Stimulated activated memory B cell treated with anti-CD40 and anti-IgM and Interleukin-4, amounts not matched to agents 10 μg/mL and 1 μg/mL and 100 μg/mL, for 72 hours (primary cell): ENCODE measurements around the gene FILIP1L.
A peak's percentile ranks its signal among the peaks of the same experiment; 100 is the strongest.

ENCODE experiments used
- ATAC-seq: fragments of 150-1000 bp; cut with Tn5 transposase; 2 replicates; pipeline ENCODE4 v1.10.0; 2021
- H3K27ac Mint-ChIP-seq: one replicate; pipeline ENCODE4 v1.8.0; 2022; ENCODE audit warnings: mild to moderate bottlenecking, mixed read lengths
- H3K27me3 Mint-ChIP-seq: one replicate; pipeline ENCODE4 v1.8.0; 2022; ENCODE audit warnings: mixed read lengths
- H3K36me3 Mint-ChIP-seq: one replicate; pipeline ENCODE4 v1.8.0; 2022; ENCODE audit warnings: mixed read lengths
- H3K4me1 Mint-ChIP-seq: one replicate; pipeline ENCODE4 v1.8.0; 2022; ENCODE audit warnings: mixed read lengths
- H3K4me3 Mint-ChIP-seq: one replicate; pipeline ENCODE4 v1.8.0; 2022; ENCODE audit warnings: mild to moderate bottlenecking, moderate library complexity, mixed read lengths
- H3K9me3 Mint-ChIP-seq: one replicate; pipeline ENCODE4 v1.8.0; 2022; ENCODE audit warnings: mixed read lengths

FILIP1L gene

GRCh38 chr3:99928771-99929744 is 185.2 kb downstream of the FILIP1L start:
- Mint-ChIP-seq H3K4me1 (no peaks in the 10 kb centered on the region), H3K9me3 (no peaks in the 10 kb centered on the region), H3K36me3 (peaks cover 21% of the 10 kb centered on the region), H3K27me3 (no peaks in the 10 kb centered on the region), H3K27ac (no peak overlapping the region), H3K4me3 (no peak overlapping the region)
- ATAC-seq, result no peak

- no peaks in the 10 kb centered on the region for H3K27me3 Mint-ChIP-seq
- H3K27ac Mint-ChIP-seq, result no peak overlapping the region
- peaks cover 26% of the 10 kb centered on the region for H3K36me3 Mint-ChIP-seq
- no peak overlapping the region for H3K4me3 Mint-ChIP-seq
- H3K4me1 Mint-ChIP-seq, result no peaks in the 10 kb centered on the region
- H3K9me3 Mint-ChIP-seq, result no peaks in the 10 kb centered on the region
- no peak for ATAC-seq
These were observed 186.4 kb downstream of the FILIP1L start for GRCh38 chr3:99927671-99928457.

GRCh38 chr3:99925584-99926230 is 188.6 kb downstream of the FILIP1L start:
- Mint-ChIP-seq H3K27me3 (no peaks in the 10 kb centered on the region), H3K4me1 (peaks cover 6% of the 10 kb centered on the region), H3K4me3 (no peak overlapping the region), H3K36me3 (peaks cover 28% of the 10 kb centered on the region), H3K9me3 (no peaks in the 10 kb centered on the region), H3K27ac (no peak overlapping the region)
- no peak for ATAC-seq

- no peak overlapping the region for H3K4me3 Mint-ChIP-seq
- H3K36me3 Mint-ChIP-seq, result peaks cover 28% of the 10 kb centered on the region
- H3K27ac Mint-ChIP-seq, result no peak overlapping the region
- no peaks in the 10 kb centered on the region for H3K9me3 Mint-ChIP-seq
- H3K27me3 Mint-ChIP-seq, result no peaks in the 10 kb centered on the region
- ATAC-seq, result no peak
- H3K4me1 Mint-ChIP-seq, result peaks cover 7% of the 10 kb centered on the region
These were observed 190.4 kb downstream of the FILIP1L start for GRCh38 chr3:99923873-99924272.

- H3K4me1 Mint-ChIP-seq, result peaks cover 7% of the 10 kb centered on the region
- H3K27ac Mint-ChIP-seq, result no peak overlapping the region
- H3K4me3 Mint-ChIP-seq, result no peak overlapping the region
- ATAC-seq, result no peak
- H3K36me3 Mint-ChIP-seq, result peaks cover 33% of the 10 kb centered on the region
- no peaks in the 10 kb centered on the region for H3K27me3 Mint-ChIP-seq
- H3K9me3 Mint-ChIP-seq, result no peaks in the 10 kb centered on the region
These were observed 192.3 kb downstream of the FILIP1L start for GRCh38 chr3:99921986-99922385.

- Mint-ChIP-seq H3K9me3 (no peaks in the 10 kb centered on the region), H3K4me1 (peaks cover 7% of the 10 kb centered on the region), H3K27ac (peak overlapping the region; percentile 25), H3K27me3 (no peaks in the 10 kb centered on the region), H3K36me3 (peaks cover 30% of the 10 kb centered on the region), H3K4me3 (no peak overlapping the region)
- ATAC-seq, result no peak
These were observed 193.0 kb downstream of the FILIP1L start for GRCh38 chr3:99921377-99921695.

- Mint-ChIP-seq H3K27ac (peak overlapping the region; percentile 25), H3K27me3 (no peaks in the 10 kb centered on the region), H3K9me3 (no peaks in the 10 kb centered on the region), H3K4me1 (peaks cover 7% of the 10 kb centered on the region), H3K4me3 (no peak overlapping the region), H3K36me3 (peaks cover 30% of the 10 kb centered on the region)
- ATAC-seq, result no peak
These were observed 193.6 kb downstream of the FILIP1L start for GRCh38 chr3:99920481-99921376.

- H3K9me3 Mint-ChIP-seq, result no peaks in the 10 kb centered on the region
- peaks cover 26% of the 10 kb centered on the region for H3K36me3 Mint-ChIP-seq
- no peak overlapping the region for H3K27ac Mint-ChIP-seq
- no peak overlapping the region for H3K4me3 Mint-ChIP-seq
- no peak for ATAC-seq
- H3K27me3 Mint-ChIP-seq, result no peaks in the 10 kb centered on the region
- peaks cover 7% of the 10 kb centered on the region for H3K4me1 Mint-ChIP-seq
These were observed 194.6 kb downstream of the FILIP1L start for GRCh38 chr3:99919694-99920093.

- no peak for ATAC-seq
- Mint-ChIP-seq H3K4me3 (no peak overlapping the region), H3K36me3 (peaks cover 18% of the 10 kb centered on the region), H3K27me3 (no peaks in the 10 kb centered on the region), H3K4me1 (peaks cover 7% of the 10 kb centered on the region), H3K27ac (no peak overlapping the region), H3K9me3 (no peaks in the 10 kb centered on the region)
These were observed 195.6 kb downstream of the FILIP1L start for GRCh38 chr3:99918715-99919114.

- H3K27ac Mint-ChIP-seq, result no peak overlapping the region
- H3K4me1 Mint-ChIP-seq, result peaks cover 4% of the 10 kb centered on the region
- no peaks in the 10 kb centered on the region for H3K9me3 Mint-ChIP-seq
- no peaks in the 10 kb centered on the region for H3K27me3 Mint-ChIP-seq
- H3K36me3 Mint-ChIP-seq, result peaks cover 22% of the 10 kb centered on the region
- no peak for ATAC-seq
- H3K4me3 Mint-ChIP-seq, result no peak overlapping the region
These were observed 198.3 kb downstream of the FILIP1L start for GRCh38 chr3:99915906-99916432.

- H3K4me1 Mint-ChIP-seq, result no peaks in the 10 kb centered on the region
- no peak overlapping the region for H3K27ac Mint-ChIP-seq
- no peak overlapping the region for H3K4me3 Mint-ChIP-seq
- ATAC-seq, result no peak
- no peaks in the 10 kb centered on the region for H3K9me3 Mint-ChIP-seq
- H3K27me3 Mint-ChIP-seq, result no peaks in the 10 kb centered on the region
- peaks cover 20% of the 10 kb centered on the region for H3K36me3 Mint-ChIP-seq
These were observed 202.9 kb downstream of the FILIP1L start for GRCh38 chr3:99911433-99911832.

GRCh38 chr3:99910752-99911290 is 203.5 kb downstream of the FILIP1L start:
- Mint-ChIP-seq H3K27me3 (no peaks in the 10 kb centered on the region), H3K9me3 (no peaks in the 10 kb centered on the region), H3K36me3 (peaks cover 20% of the 10 kb centered on the region), H3K4me1 (no peaks in the 10 kb centered on the region), H3K27ac (no peak overlapping the region), H3K4me3 (no peak overlapping the region)
- ATAC-seq, result no peak

GRCh38 chr3:99909714-99910495 is 204.4 kb downstream of the FILIP1L start:
- Mint-ChIP-seq H3K27ac (no peak overlapping the region), H3K27me3 (no peaks in the 10 kb centered on the region), H3K36me3 (peaks cover 20% of the 10 kb centered on the region), H3K4me3 (no peak overlapping the region), H3K9me3 (no peaks in the 10 kb centered on the region), H3K4me1 (peaks cover 5% of the 10 kb centered on the region)
- ATAC-seq, result no peak
